HEK293T (cell line): Measurements from ENCODE around the gene SMIM5.

Experiments
- ARNT ChIP-seq: fragments of 450-650 bp; IDR thresholded peaks from 2 replicates; pipeline ENCODE4 v1.6.1; 2017; ENCODE audit warnings: mild to moderate bottlenecking
- BHLHE40 ChIP-seq: fragments of 450-650 bp; IDR thresholded peaks from 2 replicates; pipeline ENCODE4 v1.6.1; 2016; ENCODE audit warnings: mild to moderate bottlenecking, moderate library complexity, borderline replicate concordance
- CTBP1 ChIP-seq: fragments of 450-650 bp; IDR thresholded peaks from 2 replicates; pipeline ENCODE4 v1.6.1; 2016; ENCODE audit warnings: borderline replicate concordance
- ELF4 ChIP-seq: fragments of 450-650 bp; IDR thresholded peaks from 2 replicates; pipeline ENCODE4 v1.6.1; 2017; ENCODE audit warnings: antibody characterized with exemption
- FOXA1 ChIP-seq: fragments of 450-650 bp; IDR thresholded peaks from 2 replicates; pipeline ENCODE4 v1.6.1; 2016; ENCODE audit warnings: mild to moderate bottlenecking
- FOXK2 ChIP-seq: fragments of 450-650 bp; IDR thresholded peaks from 2 replicates; pipeline ENCODE4 v1.6.1; 2016; ENCODE audit warnings: mild to moderate bottlenecking
- FOXM1 ChIP-seq: fragments of 450-650 bp; IDR thresholded peaks from 2 replicates; pipeline ENCODE4 v1.6.1; 2017; ENCODE audit warnings: mild to moderate bottlenecking, borderline replicate concordance
- HDGF ChIP-seq: fragments of 450-650 bp; IDR thresholded peaks from 2 replicates; pipeline ENCODE4 v1.6.1; 2017; ENCODE audit warnings: antibody characterized with exemption, borderline replicate concordance
- LEF1 ChIP-seq: fragments of 450-650 bp; IDR thresholded peaks from 2 replicates; pipeline ENCODE4 v1.6.1; 2017; ENCODE audit warnings: mild to moderate bottlenecking, borderline replicate concordance
- NFRKB ChIP-seq: fragments of 450-650 bp; IDR thresholded peaks from 2 replicates; pipeline ENCODE4 v1.6.1; 2016; ENCODE audit warnings: mild to moderate bottlenecking, moderate library complexity
- SP1 ChIP-seq: fragments of 450-650 bp; IDR thresholded peaks from 2 replicates; pipeline ENCODE4 v1.6.1; 2017
- SUZ12 ChIP-seq: fragments of 450-650 bp; IDR thresholded peaks from 2 replicates; pipeline ENCODE4 v1.6.1; 2016; ENCODE audit warnings: mild to moderate bottlenecking
- TARDBP ChIP-seq: fragments of 450-650 bp; IDR thresholded peaks from 2 replicates; pipeline ENCODE4 v1.6.1; 2016
- ZNF384 ChIP-seq: fragments of 450-650 bp; IDR thresholded peaks from 2 replicates; pipeline ENCODE4 v1.6.1; 2016

GRCh38 chr17:75689441-75689873 lies 56.2 kb downstream of the SMIM5 start:
- no peak for TF ChIP-seq ZNF384
- no peak for TF ChIP-seq CTBP1
- TF ChIP-seq NFRKB = no peak
- no peak for TF ChIP-seq ELF4
- no peak for TF ChIP-seq FOXK2
- TF ChIP-seq LEF1 = no peak
- TF ChIP-seq SP1 = no peak
- no peak for TF ChIP-seq ARNT
- no peak for TF ChIP-seq BHLHE40
- no peak for TF ChIP-seq SUZ12
- TF ChIP-seq FOXM1 = no peak
- TF ChIP-seq TARDBP = no peak
- no peak for TF ChIP-seq FOXA1
- no peak for TF ChIP-seq HDGF
